ENCODE measurements around the gene ASAP2. TPM values are rescaled to one million over a fixed set of nuclear protein-coding genes. Genes with fewer than 3 reads are reported as not detected.

The ASAP2 gene
- total RNA-seq, 1 experiment from 2014 or later = 60.3 TPM

DNA sequence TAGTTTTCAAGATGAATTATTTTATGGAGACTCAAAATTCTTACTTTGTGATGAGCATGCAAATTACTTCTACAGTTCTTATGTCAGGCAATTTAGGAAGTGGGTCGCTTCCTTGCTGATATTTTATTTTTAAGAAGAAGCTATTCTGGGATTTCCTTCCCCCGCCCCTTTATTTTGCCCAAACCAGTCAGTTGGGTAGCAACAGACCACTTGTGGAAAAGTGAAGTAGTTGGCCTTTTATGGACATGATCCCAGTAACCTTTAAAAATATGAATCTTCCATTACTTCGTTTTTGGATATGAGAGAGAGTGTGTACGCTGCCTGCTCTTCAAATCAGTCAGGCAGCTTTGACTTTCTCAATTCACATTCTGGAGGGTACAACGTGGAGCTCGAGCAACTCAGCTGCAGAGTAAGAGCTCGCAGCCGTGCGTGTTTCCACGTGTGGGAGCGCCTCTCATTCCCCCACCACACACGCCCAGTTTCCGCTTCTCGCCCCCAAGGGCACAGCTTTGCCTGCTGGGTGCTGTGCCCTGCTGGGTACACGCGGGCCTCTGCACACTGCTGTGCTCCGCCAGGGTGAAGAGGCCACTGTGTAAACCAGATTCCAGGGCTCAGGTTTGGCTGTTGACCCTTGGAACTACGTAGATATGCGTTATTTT lies 124.1 kb downstream of the ASAP2 start:
- POLR2A ChIA-PET (ENCODE audit: unreplicated experiment) = interaction anchor here (0.5 to 0.6 kb wide), 2 partner anchors 96 to 297 kb away, joined by 3 read pairs; no protein-coding TSS in a partner anchor
- 0 out of 2 replicates have a peak, but pooled peaks cover 8% of the 10 kb centered on the region for H4K20me1 ChIP-seq (ENCODE audit: insufficient read depth)
- H3K9me3 ChIP-seq (ENCODE audit: insufficient read depth, low read depth) = no peaks in the 10 kb centered on the region
- peaks cover 69% of the 10 kb centered on the region for H3F3A ChIP-seq (ENCODE audit: insufficient read depth, low read depth)
- H2AFZ ChIP-seq = no peak overlapping the region
- no peak overlapping the region for H3K4me2 ChIP-seq
- no TSS peak for BruUV-seq (replicated peaks)
- no peak overlapping the region for H3K4me3 ChIP-seq
- no peak for DNase-seq
- intact Hi-C loops (cut with micrococcal nuclease; ENCODE audit: unreplicated experiment) = loop anchor here (10.0 kb wide), 2 partner anchors 156 to 326 kb away; partner anchors contain the start of gene MBOAT2
- CTCF ChIA-PET = interaction anchor here (0.6 kb wide), 1 partner anchor 123 kb away, joined by 3 read pairs; no protein-coding TSS in a partner anchor
- peaks cover 35% of the 10 kb centered on the region for H3K36me3 ChIP-seq (ENCODE audit: low read depth)
- no peaks in the 10 kb centered on the region for H3K9me2 ChIP-seq (ENCODE audit: insufficient read depth)
- H3K27me3 ChIP-seq (ENCODE audit: insufficient read depth, low read depth) = no peaks in the 10 kb centered on the region
- no peak overlapping the region for H3K27ac ChIP-seq
- H3K79me2 ChIP-seq (ENCODE audit: low read depth) = peaks cover 17% of the 10 kb centered on the region; the same call in 1 of the 2 replicates
- H3K4me1 ChIP-seq (replicated peaks; ENCODE audit: insufficient read depth) = peaks cover 33% of the 10 kb centered on the region
- TF ChIP-seq, protein P1, sequence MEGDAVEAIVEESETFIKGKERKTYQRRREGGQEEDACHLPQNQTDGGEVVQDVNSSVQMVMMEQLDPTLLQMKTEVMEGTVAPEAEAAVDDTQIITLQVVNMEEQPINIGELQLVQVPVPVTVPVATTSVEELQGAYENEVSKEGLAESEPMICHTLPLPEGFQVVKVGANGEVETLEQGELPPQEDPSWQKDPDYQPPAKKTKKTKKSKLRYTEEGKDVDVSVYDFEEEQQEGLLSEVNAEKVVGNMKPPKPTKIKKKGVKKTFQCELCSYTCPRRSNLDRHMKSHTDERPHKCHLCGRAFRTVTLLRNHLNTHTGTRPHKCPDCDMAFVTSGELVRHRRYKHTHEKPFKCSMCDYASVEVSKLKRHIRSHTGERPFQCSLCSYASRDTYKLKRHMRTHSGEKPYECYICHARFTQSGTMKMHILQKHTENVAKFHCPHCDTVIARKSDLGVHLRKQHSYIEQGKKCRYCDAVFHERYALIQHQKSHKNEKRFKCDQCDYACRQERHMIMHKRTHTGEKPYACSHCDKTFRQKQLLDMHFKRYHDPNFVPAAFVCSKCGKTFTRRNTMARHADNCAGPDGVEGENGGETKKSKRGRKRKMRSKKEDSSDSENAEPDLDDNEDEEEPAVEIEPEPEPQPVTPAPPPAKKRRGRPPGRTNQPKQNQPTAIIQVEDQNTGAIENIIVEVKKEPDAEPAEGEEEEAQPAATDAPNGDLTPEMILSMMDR (conservative IDR thresholded peaks at IDR 0.05) = no peak
- no peak for TF ChIP-seq EZH2 (IDR thresholded peaks at IDR 0.05; ENCODE audit: low read depth)

DNA sequence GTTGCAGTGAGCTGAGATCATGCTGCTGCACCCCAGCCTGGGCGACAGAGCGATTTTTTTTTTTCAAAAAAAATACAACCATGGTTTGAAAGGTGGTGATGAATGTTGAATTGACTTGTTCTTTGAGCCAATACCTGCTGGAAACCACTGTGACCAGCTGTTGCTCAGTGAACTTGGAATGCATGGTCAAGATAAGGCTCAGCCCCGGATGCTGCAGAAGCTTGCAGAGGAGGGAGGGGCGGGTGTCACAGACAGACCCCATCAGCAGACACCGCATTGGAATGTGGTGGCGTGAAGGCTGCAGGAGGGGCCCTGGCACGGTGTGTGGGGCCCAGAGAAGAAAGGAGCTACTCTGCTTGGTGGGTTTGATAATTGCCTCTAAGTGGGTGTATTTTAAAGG lies 125.1 kb downstream of the ASAP2 start:
- peaks cover 39% of the 10 kb centered on the region for H3K36me3 ChIP-seq (ENCODE audit: low read depth)
- H3K9me2 ChIP-seq (ENCODE audit: insufficient read depth) = no peaks in the 10 kb centered on the region
- no peak overlapping the region for H3K27ac ChIP-seq
- POLR2A ChIA-PET (ENCODE audit: unreplicated experiment) = no interaction called here
- no peaks in the 10 kb centered on the region for H3K27me3 ChIP-seq (ENCODE audit: insufficient read depth, low read depth)
- CTCF ChIA-PET = no interaction called here
- no peak overlapping the region for H3K4me3 ChIP-seq
- BruUV-seq (replicated peaks) = no TSS peak
- H3K9me3 ChIP-seq (ENCODE audit: insufficient read depth, low read depth) = no peaks in the 10 kb centered on the region
- peaks cover 16% of the 10 kb centered on the region; the same call in 1 of the 2 replicates for H3K79me2 ChIP-seq (ENCODE audit: low read depth)
- intact Hi-C loops (cut with micrococcal nuclease; ENCODE audit: unreplicated experiment) = loop anchor here (10.0 kb wide), 2 partner anchors 157 to 327 kb away; partner anchors contain the start of gene MBOAT2
- TF ChIP-seq, protein P1 (conservative IDR thresholded peaks at IDR 0.05) = no peak
- no peak for TF ChIP-seq EZH2 (IDR thresholded peaks at IDR 0.05; ENCODE audit: low read depth)
- no peak overlapping the region for H3K4me2 ChIP-seq
- peaks cover 40% of the 10 kb centered on the region for H3K4me1 ChIP-seq (replicated peaks; ENCODE audit: insufficient read depth)
- no peak for DNase-seq
- 0 out of 2 replicates have a peak, but pooled peaks cover 8% of the 10 kb centered on the region for H4K20me1 ChIP-seq (ENCODE audit: insufficient read depth)
- H3F3A ChIP-seq (ENCODE audit: insufficient read depth, low read depth) = peaks cover 73% of the 10 kb centered on the region
- H2AFZ ChIP-seq = no peak overlapping the region

DNA sequence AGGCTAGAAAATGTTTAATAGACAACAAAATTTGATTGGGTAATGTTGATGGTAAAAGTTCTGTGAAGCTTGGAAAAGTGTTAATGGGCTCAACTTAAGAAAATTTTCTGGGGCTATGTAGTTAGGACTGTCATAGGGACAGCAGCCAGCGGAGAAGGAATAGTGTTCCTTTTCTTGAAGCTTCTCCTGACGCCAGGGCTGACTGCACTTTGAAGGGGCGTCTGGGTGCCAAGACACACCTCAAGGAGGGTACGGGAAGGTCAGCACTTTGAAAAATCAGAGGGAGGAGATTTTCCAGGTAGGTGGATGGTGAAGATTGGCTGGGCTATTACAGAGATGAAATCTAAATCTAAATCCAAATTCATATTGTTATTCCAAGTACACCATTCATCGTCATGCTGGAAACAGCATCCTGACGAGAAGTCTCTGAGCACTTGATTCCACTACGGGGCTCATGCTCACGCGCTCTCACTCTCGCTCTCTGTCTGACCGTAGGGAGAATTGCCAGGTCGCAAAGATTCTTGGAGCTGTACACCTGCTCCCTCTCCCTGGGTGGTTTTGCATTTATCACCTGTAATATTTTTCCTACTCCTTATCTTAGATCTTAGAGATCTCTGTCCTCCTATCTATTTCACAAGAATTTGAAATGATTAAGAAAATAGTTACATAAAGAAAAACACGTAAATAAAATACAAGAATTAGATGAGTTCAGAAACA lies 125.7 kb downstream of the ASAP2 start:
- Histone ChIP-seq H2AFZ (no peak overlapping the region), H3K4me2 (no peak overlapping the region), H3K79me2 (ENCODE audit: low read depth) (peaks cover 16% of the 10 kb centered on the region), H3K27ac (peak overlapping the region; percentile 35), H3K4me3 (no peak overlapping the region), H3K9me2 (ENCODE audit: insufficient read depth) (no peaks in the 10 kb centered on the region), H3K27me3 (ENCODE audit: insufficient read depth, low read depth) (no peaks in the 10 kb centered on the region), H4K20me1 (ENCODE audit: insufficient read depth) (0 out of 2 replicates have a peak, but pooled peaks cover 8% of the 10 kb centered on the region), H3K9me3 (ENCODE audit: insufficient read depth, low read depth) (no peaks in the 10 kb centered on the region), H3K4me1 (replicated peaks; ENCODE audit: insufficient read depth) (peaks cover 42% of the 10 kb centered on the region), H3F3A (ENCODE audit: insufficient read depth, low read depth) (peaks cover 72% of the 10 kb centered on the region), H3K36me3 (ENCODE audit: low read depth) (peaks cover 39% of the 10 kb centered on the region)
- ChIA-PET POLR2A (ENCODE audit: unreplicated experiment) (no interaction called here), CTCF (no interaction called here)
- no TSS peak for BruUV-seq (replicated peaks)
- TF ChIP-seq, protein P1 (conservative IDR thresholded peaks at IDR 0.05) = no peak
- TF ChIP-seq EZH2 (IDR thresholded peaks at IDR 0.05; ENCODE audit: low read depth) = no peak
- DNase-seq = no peak
- intact Hi-C loops (cut with micrococcal nuclease; ENCODE audit: unreplicated experiment) = loop anchor here (10.0 kb wide), 2 partner anchors 157 to 327 kb away; partner anchors contain the start of gene MBOAT2

Data from PC-9 (cell line).